ENCODE measurements around the gene MVK.

- TF ChIP-seq CTCF (IDR thresholded peaks at IDR 0.05) (no peak), POLR2A (IDR thresholded peaks at IDR 0.05) (no peak)
Observed at GRCh38 chr12:109591041-109591440, 17.4 kb downstream of the MVK start.

Measured in thyroid gland (tissue), 4 donors.